ENCODE results near the gene PLEKHA8.

PLEKHA8 gene

DNA sequence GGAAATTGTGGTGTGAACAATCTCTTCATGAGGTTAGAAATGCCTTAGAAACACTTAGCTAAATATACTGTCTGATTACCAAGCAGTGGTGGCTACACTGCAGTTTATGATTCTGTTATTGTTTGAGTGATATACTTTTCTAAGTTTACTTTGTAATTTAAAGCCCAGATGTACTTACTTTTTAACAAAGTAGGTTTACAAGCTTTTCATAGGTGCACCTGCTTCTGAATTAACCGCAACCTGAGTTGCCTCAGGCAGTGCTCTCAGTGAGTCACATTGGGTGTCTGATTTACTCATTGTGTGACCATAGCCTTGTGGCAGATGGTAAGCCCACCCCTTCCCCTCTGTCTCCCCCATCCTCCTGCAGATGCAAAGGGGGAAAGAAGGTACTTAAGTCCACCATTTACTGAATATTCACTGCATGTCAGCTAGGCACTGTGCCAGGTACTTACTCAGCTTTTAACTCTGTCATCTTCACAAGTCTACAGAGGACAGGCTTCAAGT, 115.6 kb downstream of the PLEKHA8 start:
- peak; percentile 49 for TF ChIP-seq NFIC (IDR thresholded peaks at IDR 0.05)
- no peak for TF ChIP-seq FOXM1 (IDR thresholded peaks at IDR 0.05; ENCODE audit: borderline replicate concordance, low read depth)

DNA sequence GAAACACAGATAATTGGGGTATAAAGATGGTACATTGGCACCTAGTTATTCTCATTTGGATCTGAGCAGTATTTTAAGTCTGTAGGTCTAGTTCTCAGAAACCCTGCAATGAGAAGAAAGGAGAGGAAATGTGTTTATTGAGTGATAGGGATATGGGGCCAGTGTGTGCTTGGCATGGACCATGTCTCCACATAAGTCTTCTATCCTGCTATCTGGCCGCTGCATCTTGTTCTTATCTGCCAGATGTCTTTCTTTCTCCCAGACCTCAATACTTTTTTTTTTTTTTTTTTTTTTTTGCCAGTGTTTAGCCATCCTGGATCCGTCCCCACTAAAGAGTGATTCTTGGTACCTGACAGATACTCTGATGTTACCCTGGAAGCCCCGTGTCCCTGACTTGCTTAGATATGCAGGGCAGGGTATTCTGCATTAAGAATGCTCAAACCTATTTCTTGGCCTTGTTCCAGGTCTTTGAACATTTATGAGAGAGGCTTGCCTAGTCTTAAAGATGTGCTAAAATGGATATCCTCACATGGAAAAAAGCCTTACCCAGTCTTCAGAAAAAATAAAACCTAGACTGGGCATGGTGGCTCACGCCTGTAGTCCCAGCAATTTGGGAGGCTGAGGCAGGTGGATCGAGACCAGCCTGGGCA, 116.6 kb downstream of the PLEKHA8 start:
- TF ChIP-seq EGR1 (IDR thresholded peaks at IDR 0.05): no peak

DNA sequence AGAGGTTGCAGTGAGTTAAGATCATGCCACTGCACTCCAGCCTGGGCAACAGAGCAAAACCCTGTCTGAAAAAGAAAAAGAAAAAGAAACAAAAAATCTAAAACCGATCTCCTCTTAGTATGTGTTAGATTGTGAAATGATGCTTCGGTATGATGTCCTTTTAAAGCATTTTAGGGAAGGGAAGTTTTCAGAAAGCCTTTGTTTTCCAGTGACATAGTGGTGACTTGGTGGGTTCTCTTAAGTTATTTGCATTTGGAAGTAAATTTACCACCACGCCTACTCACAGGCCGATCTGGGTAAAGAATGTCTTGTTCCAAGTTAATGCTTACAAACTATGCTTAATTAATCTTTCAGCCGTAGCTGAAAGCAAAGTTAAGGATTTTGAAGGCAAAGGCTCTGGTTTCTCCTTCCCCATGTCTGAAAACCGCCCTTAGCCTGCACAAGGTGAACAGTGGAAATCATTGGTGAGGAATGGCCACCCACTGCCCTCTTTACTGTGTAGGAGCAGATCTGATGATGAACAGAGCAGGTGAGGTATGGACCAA, 117.3 kb downstream of the PLEKHA8 start:
- no peak for TF ChIP-seq RAD21 (IDR thresholded peaks at IDR 0.05; ENCODE audit: low read depth)
- TF ChIP-seq YY1 (IDR thresholded peaks at IDR 0.05; ENCODE audit: low read depth): no peak
- no peak for TF ChIP-seq CEBPB (IDR thresholded peaks at IDR 0.05)
- no peak for TF ChIP-seq MAX (IDR thresholded peaks at IDR 0.05)
- no peak for TF ChIP-seq ZBTB7A (IDR thresholded peaks at IDR 0.05; ENCODE audit: low read depth)
- TF ChIP-seq CREB1 (IDR thresholded peaks at IDR 0.05; ENCODE audit: low read depth): no peak
- no peak for TF ChIP-seq TAF1 (IDR thresholded peaks at IDR 0.05; ENCODE audit: low read depth)
- TF ChIP-seq EGR1 (IDR thresholded peaks at IDR 0.05): no peak
- no peak for TF ChIP-seq FOXM1 (IDR thresholded peaks at IDR 0.05; ENCODE audit: borderline replicate concordance, low read depth)
- TF ChIP-seq NFIC (IDR thresholded peaks at IDR 0.05): no peak

DNA sequence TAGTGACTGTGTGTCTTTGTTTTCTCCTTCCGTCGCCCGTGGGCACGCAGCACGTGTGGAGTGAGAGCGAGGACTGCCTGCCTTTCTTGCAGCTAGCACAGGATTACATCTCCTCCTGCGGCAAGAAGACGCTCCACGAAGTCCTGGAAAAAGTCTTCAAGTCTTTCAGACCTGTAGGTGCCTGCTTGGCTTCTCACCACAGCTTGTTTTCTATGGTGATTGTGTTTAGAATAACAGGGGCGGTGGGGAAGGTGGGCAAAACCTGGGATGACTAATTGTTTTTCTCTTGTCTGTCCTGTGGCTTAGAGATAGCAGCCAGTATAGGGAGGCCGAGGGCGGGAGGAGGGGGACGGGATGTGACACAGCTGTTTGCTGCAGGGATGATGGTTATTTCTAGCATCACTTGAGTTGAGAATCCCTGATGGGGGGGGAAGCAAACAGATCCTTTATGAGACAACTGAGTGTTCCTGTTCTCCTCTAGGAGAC, 118.0 kb downstream of the PLEKHA8 start:
- TF ChIP-seq EP300 (IDR thresholded peaks at IDR 0.05; ENCODE audit: borderline replicate concordance): no peak
- TF ChIP-seq, protein P1, sequence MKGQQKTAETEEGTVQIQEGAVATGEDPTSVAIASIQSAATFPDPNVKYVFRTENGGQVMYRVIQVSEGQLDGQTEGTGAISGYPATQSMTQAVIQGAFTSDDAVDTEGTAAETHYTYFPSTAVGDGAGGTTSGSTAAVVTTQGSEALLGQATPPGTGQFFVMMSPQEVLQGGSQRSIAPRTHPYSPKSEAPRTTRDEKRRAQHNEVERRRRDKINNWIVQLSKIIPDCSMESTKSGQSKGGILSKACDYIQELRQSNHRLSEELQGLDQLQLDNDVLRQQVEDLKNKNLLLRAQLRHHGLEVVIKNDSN (IDR thresholded peaks at IDR 0.05): no peak
- no peak for TF ChIP-seq CREB1 (IDR thresholded peaks at IDR 0.05; ENCODE audit: low read depth)
- no peak for TF ChIP-seq NFIC (IDR thresholded peaks at IDR 0.05)

DNA sequence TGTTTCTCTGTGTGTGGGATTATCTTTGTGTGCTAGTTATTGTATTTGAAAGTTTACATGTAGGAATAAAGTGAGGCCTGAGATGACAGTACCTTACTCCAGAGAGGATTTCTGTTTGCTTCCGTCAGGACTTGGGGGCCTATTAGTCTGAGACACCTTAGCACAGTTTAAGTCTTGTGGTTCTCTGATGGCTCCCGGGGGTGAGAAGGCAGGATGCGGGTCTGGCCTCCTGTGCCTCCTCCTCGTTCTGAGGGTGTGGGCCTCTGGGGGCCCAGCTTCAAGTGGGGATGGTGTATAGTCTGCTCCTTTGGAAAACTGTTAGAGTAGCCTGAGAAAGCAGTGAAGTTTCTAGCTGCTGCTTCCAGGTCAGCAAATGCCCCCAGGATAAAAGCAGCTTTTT, 119.0 kb downstream of the PLEKHA8 start:
- TF ChIP-seq EGR1 (IDR thresholded peaks at IDR 0.05) (no peak), TCF12 (IDR thresholded peaks at IDR 0.05; ENCODE audit: low read depth) (no peak), NFIC (IDR thresholded peaks at IDR 0.05) (no peak)
- TF ChIP-seq, protein P1 (IDR thresholded peaks at IDR 0.05): no peak
- TF ChIP-seq, protein P2, sequence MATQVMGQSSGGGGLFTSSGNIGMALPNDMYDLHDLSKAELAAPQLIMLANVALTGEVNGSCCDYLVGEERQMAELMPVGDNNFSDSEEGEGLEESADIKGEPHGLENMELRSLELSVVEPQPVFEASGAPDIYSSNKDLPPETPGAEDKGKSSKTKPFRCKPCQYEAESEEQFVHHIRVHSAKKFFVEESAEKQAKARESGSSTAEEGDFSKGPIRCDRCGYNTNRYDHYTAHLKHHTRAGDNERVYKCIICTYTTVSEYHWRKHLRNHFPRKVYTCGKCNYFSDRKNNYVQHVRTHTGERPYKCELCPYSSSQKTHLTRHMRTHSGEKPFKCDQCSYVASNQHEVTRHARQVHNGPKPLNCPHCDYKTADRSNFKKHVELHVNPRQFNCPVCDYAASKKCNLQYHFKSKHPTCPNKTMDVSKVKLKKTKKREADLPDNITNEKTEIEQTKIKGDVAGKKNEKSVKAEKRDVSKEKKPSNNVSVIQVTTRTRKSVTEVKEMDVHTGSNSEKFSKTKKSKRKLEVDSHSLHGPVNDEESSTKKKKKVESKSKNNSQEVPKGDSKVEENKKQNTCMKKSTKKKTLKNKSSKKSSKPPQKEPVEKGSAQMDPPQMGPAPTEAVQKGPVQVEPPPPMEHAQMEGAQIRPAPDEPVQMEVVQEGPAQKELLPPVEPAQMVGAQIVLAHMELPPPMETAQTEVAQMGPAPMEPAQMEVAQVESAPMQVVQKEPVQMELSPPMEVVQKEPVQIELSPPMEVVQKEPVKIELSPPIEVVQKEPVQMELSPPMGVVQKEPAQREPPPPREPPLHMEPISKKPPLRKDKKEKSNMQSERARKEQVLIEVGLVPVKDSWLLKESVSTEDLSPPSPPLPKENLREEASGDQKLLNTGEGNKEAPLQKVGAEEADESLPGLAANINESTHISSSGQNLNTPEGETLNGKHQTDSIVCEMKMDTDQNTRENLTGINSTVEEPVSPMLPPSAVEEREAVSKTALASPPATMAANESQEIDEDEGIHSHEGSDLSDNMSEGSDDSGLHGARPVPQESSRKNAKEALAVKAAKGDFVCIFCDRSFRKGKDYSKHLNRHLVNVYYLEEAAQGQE (IDR thresholded peaks at IDR 0.05; ENCODE audit: low read depth): no peak

GRCh38 chr7:30147785-30148184, 119.6 kb downstream of the PLEKHA8 start:
- TF ChIP-seq RAD21 (IDR thresholded peaks at IDR 0.05; ENCODE audit: low read depth): no peak
- TF ChIP-seq EGR1 (IDR thresholded peaks at IDR 0.05): no peak
- no peak for TF ChIP-seq EP300 (IDR thresholded peaks at IDR 0.05; ENCODE audit: borderline replicate concordance)
- TF ChIP-seq, protein P2 (IDR thresholded peaks at IDR 0.05; ENCODE audit: low read depth): no peak
- TF ChIP-seq FOXM1 (IDR thresholded peaks at IDR 0.05; ENCODE audit: borderline replicate concordance, low read depth): no peak
- no peak for TF ChIP-seq CREB1 (IDR thresholded peaks at IDR 0.05; ENCODE audit: low read depth)

DNA sequence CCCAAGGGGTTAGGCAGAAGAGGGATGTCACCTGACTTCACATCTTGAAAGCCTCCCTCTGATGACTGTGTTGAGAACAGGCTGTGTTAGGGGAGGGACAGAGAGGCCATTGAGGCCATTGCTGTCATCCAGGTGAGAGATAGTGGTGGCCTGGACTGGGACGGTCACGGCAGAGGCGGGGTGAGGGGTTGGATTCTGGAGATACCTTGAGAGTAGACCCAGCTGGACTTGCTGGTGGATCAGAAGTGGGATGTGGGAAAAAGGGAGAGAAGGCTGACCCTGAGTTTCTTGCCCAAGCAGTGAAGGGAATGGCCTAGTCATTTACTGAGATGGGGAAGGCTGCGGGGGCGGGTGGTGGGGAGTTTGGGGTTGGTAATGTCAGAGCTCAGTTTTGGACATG, 120.2 kb downstream of the PLEKHA8 start:
- TF ChIP-seq ZBTB7A (IDR thresholded peaks at IDR 0.05; ENCODE audit: low read depth): no peak
- TF ChIP-seq TAF1 (IDR thresholded peaks at IDR 0.05; ENCODE audit: low read depth): no peak
- TF ChIP-seq TEAD4 (IDR thresholded peaks at IDR 0.05): no peak
- TF ChIP-seq, protein P2 (IDR thresholded peaks at IDR 0.05; ENCODE audit: low read depth): no peak
- TF ChIP-seq, protein P1 (IDR thresholded peaks at IDR 0.05): no peak
- TF ChIP-seq TCF12 (IDR thresholded peaks at IDR 0.05; ENCODE audit: low read depth): no peak
- TF ChIP-seq MAX (IDR thresholded peaks at IDR 0.05): no peak
- TF ChIP-seq NFIC (IDR thresholded peaks at IDR 0.05): no peak
- TF ChIP-seq EGR1 (IDR thresholded peaks at IDR 0.05): no peak

All from Ishikawa (cell line).